Measurements from ENCODE around the gene FMN2. TPM values are rescaled to one million over a fixed set of nuclear protein-coding genes. Genes with fewer than 3 reads are reported as not detected.
"Not testable (repeated sequence)": the region's sequence is repeated elsewhere in the genome, so short reads cannot be mapped to it uniquely, and the experiment has no call there.

Gene FMN2
- total RNA-seq, 2 donors from 2014 or later, result not detected

DNA sequence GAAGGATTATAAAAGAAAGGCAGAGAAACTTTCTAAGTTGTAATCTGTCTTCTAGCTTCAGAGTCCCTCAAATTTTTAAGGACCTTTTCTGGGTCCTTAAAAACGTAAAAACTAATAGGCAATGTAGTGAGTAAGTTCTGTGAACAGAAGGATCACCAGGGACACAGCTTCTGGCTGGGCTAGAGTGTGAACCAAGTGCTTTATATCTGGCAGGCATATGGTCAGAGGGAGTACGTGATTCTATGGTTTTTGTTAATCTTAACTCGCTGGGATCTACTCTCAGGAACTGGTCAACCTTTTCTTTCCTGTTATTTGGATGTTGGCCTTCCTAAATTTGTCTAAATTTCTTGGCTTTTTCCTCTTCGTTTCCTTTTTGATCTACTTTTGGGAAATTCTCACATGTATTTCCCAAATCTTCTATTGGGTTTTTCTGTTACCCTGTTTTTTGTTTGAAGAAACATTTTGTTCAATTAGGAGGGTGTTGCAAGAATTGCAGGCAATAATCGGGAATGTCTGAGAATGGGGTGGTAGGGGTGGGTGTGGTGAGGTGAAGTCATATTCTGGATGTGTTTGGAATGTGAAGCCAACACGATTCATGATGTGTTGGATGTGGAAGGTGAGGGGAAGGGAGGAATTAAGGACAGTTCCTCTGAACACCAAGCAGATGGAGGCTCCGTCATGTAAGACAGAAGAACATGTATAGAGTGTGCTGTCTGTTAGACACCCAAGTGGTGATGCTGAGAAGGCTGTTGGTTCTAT lies 193.2 kb downstream of the FMN2 start:
- Mint-ChIP-seq H3K27ac (no peak overlapping the region), H3K9me3 (peaks cover 0 to 7% of the 10 kb centered on the region in 2 donors), H3K36me3 (no peaks in the 10 kb centered on the region)
- ATAC-seq (no peak), DNase-seq (ENCODE audit: low spot score in 2 of 2) (no peak)

GRCh38 chr1:240285540-240285939 lies 193.9 kb downstream of the FMN2 start:
- peaks cover 0 to 7% of the 10 kb centered on the region in 2 donors for H3K9me3 Mint-ChIP-seq
- no peaks in the 10 kb centered on the region for H3K36me3 Mint-ChIP-seq
- H3K27ac Mint-ChIP-seq, result no peak overlapping the region
- DNase-seq (ENCODE audit: low spot score in 2 of 2) (no peak), ATAC-seq (no peak)

GRCh38 chr1:240287722-240288121 lies 196.0 kb downstream of the FMN2 start:
- DNase-seq (ENCODE audit: low spot score in 2 of 2) (no peak), ATAC-seq (no peak)
- Mint-ChIP-seq H3K27ac (no peak overlapping the region), H3K9me3 (peaks cover 0 to 7% of the 10 kb centered on the region in 2 donors), H3K36me3 (no peaks in the 10 kb centered on the region)

GRCh38 chr1:240293706-240294105 lies 202.0 kb downstream of the FMN2 start:
- ATAC-seq, result no peak
- Mint-ChIP-seq H3K36me3 (peaks cover 0 to 5% of the 10 kb centered on the region in 2 donors), H3K9me3 (peaks cover 4 to 9% of the 10 kb centered on the region in 2 donors), H3K27ac (no peak overlapping the region)
- DNase-seq (ENCODE audit: low spot score in 2 of 2), result no peak

DNA sequence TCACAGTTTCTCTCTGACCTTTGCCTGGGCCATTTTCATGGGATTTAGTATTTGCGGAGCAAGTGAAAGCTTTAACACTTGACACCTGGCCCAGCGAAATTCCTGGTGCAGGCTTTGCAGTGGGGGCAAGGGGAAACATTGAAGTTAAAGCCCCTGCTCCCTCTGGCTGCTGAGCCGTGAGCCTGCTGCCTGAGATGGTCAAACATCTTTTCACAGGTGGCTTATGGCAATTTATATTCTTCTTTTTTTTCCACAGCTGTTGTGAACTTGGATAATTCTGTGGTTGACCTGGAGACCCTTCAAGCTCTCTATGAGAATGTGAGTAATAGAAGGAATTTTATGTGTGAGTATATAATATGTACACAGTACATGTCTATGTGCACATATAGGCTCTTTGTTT lies 202.9 kb downstream of the FMN2 start:
- no peak for ATAC-seq
- Mint-ChIP-seq H3K27ac (no peak overlapping the region), H3K9me3 (peaks cover 4 to 9% of the 10 kb centered on the region in 2 donors), H3K36me3 (peaks cover 0 to 5% of the 10 kb centered on the region in 2 donors)
- DNase-seq (ENCODE audit: low spot score in 2 of 2), result no peak

DNA sequence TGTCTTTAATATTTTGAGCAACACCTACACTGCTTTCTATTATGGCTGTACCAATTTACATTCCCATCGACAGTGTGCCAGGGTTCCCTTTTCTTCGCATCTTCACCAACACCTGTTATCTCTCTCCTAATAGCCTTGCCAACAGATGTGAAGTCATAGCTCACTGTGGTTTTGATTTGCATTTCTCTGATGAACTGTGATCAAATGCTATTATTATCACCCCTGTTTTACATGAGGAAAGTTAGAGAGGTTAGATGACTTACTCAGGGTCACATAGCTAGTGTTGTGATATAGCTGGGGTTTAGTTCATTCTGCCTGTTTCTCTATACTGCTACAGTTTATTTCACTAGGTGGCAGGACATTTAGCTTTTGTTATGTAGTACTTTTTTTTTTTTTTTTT lies 204.1 kb downstream of the FMN2 start:
- H3K9me3 Mint-ChIP-seq, result peaks cover 4 to 9% of the 10 kb centered on the region in 2 donors
- DNase-seq (ENCODE audit: low spot score in 2 of 2), result no peak
- ATAC-seq, result no peak
- peaks cover 0 to 5% of the 10 kb centered on the region in 2 donors for H3K36me3 Mint-ChIP-seq
- no peak overlapping the region for H3K27ac Mint-ChIP-seq

DNA sequence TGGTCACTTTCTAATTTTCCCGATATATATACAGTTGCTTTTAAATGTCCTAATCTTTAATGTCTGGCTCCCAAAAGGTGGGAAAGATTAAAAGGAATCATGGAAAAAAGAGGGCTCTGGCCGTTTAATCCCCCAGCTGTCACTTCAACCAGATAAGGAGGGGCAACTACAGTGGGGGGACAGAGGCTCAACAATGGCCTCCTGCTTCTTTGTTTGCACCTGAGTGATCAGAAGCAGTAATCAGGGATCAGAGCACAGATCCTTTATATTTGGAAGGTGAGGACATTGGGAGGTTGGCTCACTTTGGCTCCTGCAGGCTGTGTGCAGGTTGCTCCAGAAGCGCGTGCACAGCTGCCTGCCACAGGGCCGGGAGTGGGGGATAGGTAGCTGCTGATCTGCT lies 212.8 kb downstream of the FMN2 start:
- DNase-seq (ENCODE audit: low spot score in 2 of 2) (no peak), ATAC-seq (no peak)
- Mint-ChIP-seq H3K9me3 (peaks cover 5 to 13% of the 10 kb centered on the region in 2 donors), H3K27ac (no peak overlapping the region), H3K36me3 (no peaks in the 10 kb centered on the region)

- no peak overlapping the region for H3K27ac Mint-ChIP-seq
- DNase-seq (ENCODE audit: low spot score in 2 of 2) (no peak), ATAC-seq (no peak)
- peaks cover 4 to 13% of the 10 kb centered on the region in 2 donors for H3K9me3 Mint-ChIP-seq
- no peaks in the 10 kb centered on the region for H3K36me3 Mint-ChIP-seq
Observed at GRCh38 chr1:240306673-240307072, 215.0 kb downstream of the FMN2 start.

GRCh38 chr1:240308096-240308495 lies 216.4 kb downstream of the FMN2 start:
- ATAC-seq, result no peak
- H3K36me3 Mint-ChIP-seq, result no peaks in the 10 kb centered on the region
- H3K9me3 Mint-ChIP-seq, result peaks cover 0 to 13% of the 10 kb centered on the region in 2 donors
- DNase-seq (ENCODE audit: low spot score in 2 of 2), result no peak
- H3K27ac Mint-ChIP-seq, result no peak overlapping the region

DNA sequence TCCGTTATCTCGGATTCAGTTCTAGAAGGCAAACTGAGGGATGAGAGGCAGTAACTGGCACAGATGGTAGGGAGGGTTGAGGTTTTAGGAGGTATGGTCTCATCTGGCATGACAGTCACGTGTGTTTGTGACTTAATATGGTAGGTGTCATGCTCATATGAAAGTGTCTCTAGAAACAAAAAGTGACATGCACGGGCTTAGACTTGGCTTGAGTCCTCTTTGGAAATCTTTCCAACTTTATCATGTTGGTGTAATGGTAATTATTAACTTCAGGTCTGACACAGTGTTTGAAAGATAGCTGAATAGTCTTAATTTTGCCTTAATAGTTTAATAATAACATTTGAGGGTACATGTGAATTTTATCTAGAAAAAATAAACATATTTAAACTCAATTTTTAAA lies 218.1 kb downstream of the FMN2 start:
- Mint-ChIP-seq H3K27ac (no peak overlapping the region), H3K9me3 (peaks cover 0 to 10% of the 10 kb centered on the region in 2 donors), H3K36me3 (no peaks in the 10 kb centered on the region)
- DNase-seq (ENCODE audit: low spot score in 2 of 2), result no peak
- no peak for ATAC-seq

DNA sequence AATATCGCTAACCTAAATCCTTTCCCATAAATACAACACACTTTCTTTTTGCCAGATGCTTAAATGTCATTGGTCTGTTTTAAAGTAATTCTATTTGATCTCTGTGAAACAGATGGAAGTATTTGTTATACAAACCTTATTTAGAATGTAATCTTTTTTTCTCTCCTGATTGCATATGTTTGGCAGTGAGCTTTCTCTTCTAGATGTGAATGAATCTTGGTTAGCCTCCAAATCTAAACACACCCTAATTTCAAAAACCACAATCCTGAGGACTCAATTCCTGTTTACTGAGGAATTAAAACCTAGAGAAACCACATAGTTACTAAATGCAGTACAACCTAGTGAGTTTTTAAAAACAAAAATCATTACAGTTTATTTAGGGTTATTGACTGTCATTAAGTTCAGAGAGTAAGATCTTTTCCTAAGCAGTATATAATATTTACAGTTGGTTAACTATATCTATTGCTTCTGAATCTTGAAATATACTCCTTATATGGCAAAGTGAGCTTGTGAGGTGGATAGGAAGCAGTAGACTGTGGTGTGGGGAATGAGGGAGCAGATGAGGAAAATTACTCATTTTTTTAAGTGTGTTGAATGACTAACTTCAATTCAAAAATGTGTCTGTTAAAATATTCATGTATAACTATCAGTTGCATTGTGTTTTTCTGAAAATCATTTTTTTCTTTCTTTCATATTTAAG lies 218.7 kb downstream of the FMN2 start:
- no peak for DNase-seq (ENCODE audit: low spot score in 2 of 2)
- Mint-ChIP-seq H3K9me3 (peaks cover 0 to 10% of the 10 kb centered on the region in 2 donors), H3K36me3 (no peaks in the 10 kb centered on the region), H3K27ac (no peak overlapping the region)
- no peak for ATAC-seq

DNA sequence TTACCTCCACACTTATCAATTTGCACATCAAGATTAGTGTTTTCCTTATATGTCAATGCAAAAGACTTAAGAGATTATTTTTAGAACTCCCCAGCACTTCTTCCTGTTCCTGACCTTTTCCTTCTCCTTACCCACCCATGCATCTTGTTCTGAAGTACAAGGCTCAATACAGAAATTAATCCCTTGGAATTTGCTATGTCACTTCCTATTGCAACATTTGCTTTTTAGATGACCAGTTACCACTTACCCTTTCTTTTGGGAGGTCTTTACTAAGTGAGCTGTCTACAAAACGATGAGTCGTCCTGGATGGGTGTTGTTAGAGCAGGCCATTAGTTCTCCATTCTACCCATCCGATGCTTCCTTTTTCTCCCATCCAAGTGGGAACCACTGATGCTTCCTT lies 221.2 kb downstream of the FMN2 start:
- ATAC-seq (no peak), DNase-seq (ENCODE audit: low spot score in 2 of 2) (no peak)
- Mint-ChIP-seq H3K36me3 (no peaks in the 10 kb centered on the region), H3K9me3 (peaks cover 0 to 14% of the 10 kb centered on the region in 2 donors), H3K27ac (no peak overlapping the region)

DNA sequence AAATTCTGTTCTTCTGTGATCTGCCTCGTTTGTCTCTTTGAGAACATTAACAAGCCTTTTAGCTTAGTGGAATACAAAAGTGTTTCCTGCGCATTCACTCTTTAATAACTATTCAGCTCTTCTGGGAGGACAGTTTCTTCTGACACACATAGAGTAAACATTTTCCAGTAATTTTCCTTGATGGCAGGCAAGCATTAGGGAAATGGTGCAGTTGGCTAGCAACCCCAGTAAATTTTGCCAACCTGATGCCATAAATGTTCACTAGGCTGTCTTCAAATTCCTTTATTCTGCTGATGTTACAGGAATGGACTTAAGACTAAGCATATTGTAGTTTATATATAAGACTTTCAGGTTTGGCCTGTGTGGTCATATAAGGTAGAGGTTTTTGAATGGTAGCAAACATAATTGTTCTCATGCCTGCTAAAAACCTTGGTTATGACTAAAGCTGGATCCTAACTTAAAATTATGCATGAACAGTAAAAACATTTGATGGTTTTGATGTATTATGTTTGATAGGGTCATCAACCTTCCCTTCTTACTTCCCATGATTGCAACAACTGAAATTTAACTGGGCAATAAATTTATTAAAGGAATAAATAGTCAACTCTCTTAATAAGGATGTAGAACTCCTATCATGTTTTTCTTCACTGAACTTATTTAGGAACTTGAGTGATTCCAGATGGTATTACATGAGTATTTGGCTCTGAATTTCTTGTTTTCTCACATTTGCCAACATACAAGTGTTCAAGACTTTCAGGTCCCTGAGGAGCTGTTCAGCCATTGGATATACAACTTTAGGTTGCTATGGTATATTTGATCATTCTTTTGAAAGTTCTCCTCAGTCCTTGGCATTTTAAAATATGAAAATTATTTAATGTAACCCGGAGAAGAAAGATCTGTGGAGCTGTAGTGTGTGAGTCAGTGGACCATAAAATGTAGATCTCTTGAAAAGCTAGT lies 223.4 kb downstream of the FMN2 start:
- H3K9me3 Mint-ChIP-seq, result peaks cover 0 to 15% of the 10 kb centered on the region in 2 donors
- ATAC-seq (no peak), DNase-seq (ENCODE audit: low spot score in 2 of 2) (no peak)
- no peak overlapping the region for H3K27ac Mint-ChIP-seq
- H3K36me3 Mint-ChIP-seq, result no peaks in the 10 kb centered on the region

DNA sequence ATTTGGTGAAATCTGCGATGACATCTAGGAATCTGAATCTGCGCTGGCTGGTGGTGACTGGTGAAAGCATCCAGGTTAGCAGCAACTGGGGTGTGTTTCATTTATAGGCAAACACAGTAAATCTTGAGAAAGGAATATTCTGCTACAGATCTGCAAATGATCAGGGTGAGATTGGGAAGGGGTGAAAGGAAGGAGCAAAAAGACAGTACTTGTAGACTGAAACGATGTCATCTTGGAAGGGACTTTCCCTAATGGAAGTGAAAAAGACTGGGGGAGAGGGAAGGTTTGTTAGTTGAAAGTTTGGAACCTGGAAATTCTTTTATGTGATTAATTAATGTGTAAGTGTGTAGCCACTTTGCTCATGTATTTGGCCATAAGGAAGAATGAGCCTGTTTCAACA lies 228.3 kb downstream of the FMN2 start:
- no peak overlapping the region for H3K27ac Mint-ChIP-seq
- no peak for ATAC-seq
- H3K36me3 Mint-ChIP-seq, result no peaks in the 10 kb centered on the region
- no peak for DNase-seq (ENCODE audit: low spot score in 2 of 2)
- peaks cover 0 to 23% of the 10 kb centered on the region in 2 donors for H3K9me3 Mint-ChIP-seq

GRCh38 chr1:240320659-240321058 lies 229.0 kb downstream of the FMN2 start:
- Mint-ChIP-seq H3K27ac (no peak overlapping the region), H3K36me3 (no peaks in the 10 kb centered on the region), H3K9me3 (peaks cover 0 to 23% of the 10 kb centered on the region in 2 donors)
- no peak for DNase-seq (ENCODE audit: low spot score in 2 of 2)
- no peak for ATAC-seq

DNA sequence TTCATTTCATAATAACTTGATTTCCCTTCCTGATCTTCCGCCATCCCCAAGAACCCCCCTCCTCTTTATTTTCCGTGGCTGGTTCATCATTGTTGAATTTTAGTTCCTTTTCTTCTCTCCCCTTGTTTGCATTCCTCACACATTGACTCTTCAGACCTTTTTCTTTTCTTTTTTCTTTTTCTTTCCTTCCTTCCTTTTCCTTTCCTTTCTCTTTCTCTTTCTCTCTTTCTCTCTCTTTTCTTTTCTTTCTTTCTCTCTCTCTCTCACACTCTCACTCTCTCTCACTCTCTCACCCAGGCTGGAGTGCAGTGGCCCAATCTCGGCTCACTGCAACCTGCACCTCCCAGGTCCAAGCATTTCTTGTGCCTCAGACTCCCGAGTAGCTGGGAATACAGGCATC lies 231.3 kb downstream of the FMN2 start:
- H3K36me3 Mint-ChIP-seq, result no peaks in the 10 kb centered on the region
- no peak for DNase-seq (ENCODE audit: low spot score in 2 of 2)
- no peak for ATAC-seq
- no peak overlapping the region for H3K27ac Mint-ChIP-seq
- peaks cover 0 to 19% of the 10 kb centered on the region in 2 donors for H3K9me3 Mint-ChIP-seq

DNA sequence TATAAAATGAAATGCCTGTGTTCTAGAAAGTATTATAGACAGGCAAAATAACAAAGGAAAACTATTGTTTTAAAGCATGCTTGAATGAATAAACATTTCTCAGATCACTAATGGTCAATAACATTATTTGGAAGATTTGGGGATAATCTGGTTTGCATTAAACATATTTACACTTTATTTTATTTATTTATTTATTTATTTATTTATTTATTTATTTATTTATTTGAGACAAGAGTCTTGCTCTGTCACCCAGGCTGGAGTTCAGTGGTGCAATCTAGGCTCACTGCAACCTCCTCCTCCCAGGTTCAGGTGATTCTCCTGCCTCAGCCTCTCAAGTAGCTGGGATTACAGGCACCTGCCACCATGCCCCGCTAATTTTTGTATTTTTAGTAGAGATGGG lies 236.7 kb downstream of the FMN2 start:
- not testable (repeated sequence) for DNase-seq (ENCODE audit: low spot score in 2 of 2); H3K36me3 Mint-ChIP-seq; H3K9me3 Mint-ChIP-seq; H3K27ac Mint-ChIP-seq; ATAC-seq
